Measurements from ENCODE around the gene TTC7B.

- no peak for TF ChIP-seq EZH2phosphoT487 (IDR thresholded peaks at IDR 0.05; ENCODE audit: insufficient read depth, low read depth)
- no peak for TF ChIP-seq EZH2 (IDR thresholded peaks at IDR 0.05; ENCODE audit: insufficient read depth, poor library complexity, severe bottlenecking)
Measured at GRCh38 chr14:90612801-90613200, 203.4 kb downstream of the TTC7B start.
